Smooth muscle cell (in vitro differentiated cells): ENCODE data around the gene GFM1. TPM values are rescaled to one million over a fixed set of nuclear protein-coding genes. Genes with fewer than 3 reads are reported as not detected.

ENCODE experiments used
- DNase-seq: peaks from one replicate; lab custom pipeline; 2025; ENCODE audit not compliant: unreplicated experiment; lab: John Stamatoyannopoulos, UW
- H2AFZ ChIP-seq: fragments of 200-600 bp; sonication (generic); 2 replicates; pipeline ENCODE4 v1.6.0; 2016; ENCODE audit warnings: antibody characterized with exemption, low read depth, mild to moderate bottlenecking
- H3F3A ChIP-seq: fragments of 200-600 bp; sonication (generic); 2 replicates; pipeline ENCODE4 v1.6.0; 2017; ENCODE audit warnings: antibody characterized with exemption, low read depth
- H3K27ac ChIP-seq: fragments of 200-600 bp; sonication (generic); 2 replicates; pipeline ENCODE4 v1.5.1; 2016; ENCODE audit warnings: low read depth, mild to moderate bottlenecking
- H3K27me3 ChIP-seq: fragments of 200-600 bp; sonication (generic); 2 replicates; pipeline ENCODE4 v1.6.1; 2016; ENCODE audit warnings: low read depth, mild to moderate bottlenecking
- H3K36me3 ChIP-seq: fragments of 200-600 bp; sonication (generic); 2 replicates; pipeline ENCODE4 v1.5.1; 2016; ENCODE audit warnings: low read depth
- H3K4me1 ChIP-seq: fragments of 200-600 bp; sonication (generic); 2 replicates; pipeline ENCODE4 v1.5.1; 2016; ENCODE audit warnings: low read depth
- H3K4me2 ChIP-seq: fragments of 200-600 bp; sonication (generic); 2 replicates; pipeline ENCODE4 v1.6.0; 2016; ENCODE audit warnings: mild to moderate bottlenecking
- H3K4me3 ChIP-seq: fragments of 200-600 bp; sonication (generic); 2 replicates; pipeline ENCODE4 v1.5.1; 2016; ENCODE audit warnings: mild to moderate bottlenecking
- H3K79me2 ChIP-seq: fragments of 200-600 bp; sonication (generic); 2 replicates; pipeline ENCODE4 v1.6.0; 2016; ENCODE audit warnings: low read depth, mild to moderate bottlenecking
- H3K9ac ChIP-seq: fragments of 200-600 bp; sonication (generic); 2 replicates; pipeline ENCODE4 v1.6.0; 2016; ENCODE audit warnings: low read depth
- H3K9me3 ChIP-seq: fragments of 200-600 bp; sonication (generic); replicated peaks from 2 replicates; pipeline ENCODE4 v1.5.1; 2016; ENCODE audit warnings: low read depth
- H4K20me1 ChIP-seq: fragments of 200-600 bp; sonication (generic); 2 replicates; pipeline ENCODE4 v1.6.0; 2016; ENCODE audit warnings: low read depth
- CTCF ChIP-seq: fragments of 200-600 bp; sonication (generic); IDR thresholded peaks from 2 replicates; pipeline ENCODE4 v1.5.1; 2017; ENCODE audit warnings: borderline replicate concordance, mild to moderate bottlenecking, antibody characterized with exemption; ENCODE audit not compliant: insufficient read depth, poor library complexity, severe bottlenecking
- whole genome bisulfite sequencing: methylation state at CpG from one replicate; pipeline ENCODE4 v1.1.7; 2016; ENCODE audit warnings: low lambda C conversion rate; 5-methylcytosine and 5-hydroxymethylcytosine counted together
- polyA plus RNA-seq: library from polyadenylated mRNA; unstranded; fragments of >200 nt; fragmentation: Nextera tagmentation; extraction: Ambion mirVana; gene quantifications from 2 replicates; pipeline ENCODE4 v1.2.1, GENCODE V29; 2016
- total RNA-seq: library from RNA; depleted of rRNA; stranded (reverse); fragments of >200 nt; gene quantifications from 2 replicates; pipeline ENCODE4 v1.2.3, GENCODE V29; 2014

Gene GFM1
- total RNA-seq (34.9 and 40.8 TPM in 2 replicates), polyA plus RNA-seq (19.4 and 20.4 TPM in 2 replicates)

- H3K4me1 ChIP-seq = peaks cover 6% of the 10 kb centered on the region
- peak within 1 kb of the TSS; percentile 97 for H3K4me2 ChIP-seq
- under 1% methylated on average over 42 of the region's 42 CpGs for WGBS
- H3K4me3 ChIP-seq = peak within 1 kb of the TSS; percentile 83
- H3K36me3 ChIP-seq = peaks cover 10% of the 10 kb centered on the region
- peak within 1 kb of the TSS; percentile 89 for H3K9ac ChIP-seq
- DNase-seq = peak; percentile 37
- H3K27ac ChIP-seq = peak within 1 kb of the TSS; percentile 74
- H3K79me2 ChIP-seq = peaks cover 34% of the 10 kb centered on the region
- peak within 1 kb of the TSS; percentile 85 for H2AFZ ChIP-seq
- no peaks in the 10 kb centered on the region for H3K27me3 ChIP-seq
- H3K9me3 ChIP-seq = no peaks in the 10 kb centered on the region
- peak; percentile 72 for TF ChIP-seq CTCF
- H3F3A ChIP-seq = no peaks in the 10 kb centered on the region
- H4K20me1 ChIP-seq = no peaks in the 10 kb centered on the region
These were observed at the start of gene GFM1 for GRCh38 chr3:158644345-158644908. Gene GFM1 (plus strand): TSS chr3:158644527. CDS start chr3:158644635, 108 bp downstream.

- WGBS = 100% methylated on average over 2 of the region's 2 CpGs
- no peak for DNase-seq
- Histone ChIP-seq H4K20me1 (no peaks in the 10 kb centered on the region), H3K9ac (no peak overlapping the region), H3K36me3 (no peaks in the 10 kb centered on the region), H3K79me2 (no peaks in the 10 kb centered on the region), H3K27me3 (no peaks in the 10 kb centered on the region), H3K27ac (no peak overlapping the region), H3F3A (no peaks in the 10 kb centered on the region), H2AFZ (no peak overlapping the region), H3K4me1 (no peaks in the 10 kb centered on the region), H3K4me2 (no peak overlapping the region), H3K4me3 (no peak overlapping the region), H3K9me3 (no peaks in the 10 kb centered on the region)
- TF ChIP-seq CTCF = no peak
These were observed 43.5 kb upstream of the GFM1 start for GRCh38 chr3:158600787-158601186.

GRCh38 chr3:158602227-158602626 lies 42.1 kb upstream of the GFM1 start:
- H3K36me3 ChIP-seq = no peaks in the 10 kb centered on the region
- H3K4me1 ChIP-seq = no peaks in the 10 kb centered on the region
- no peak overlapping the region for H3K4me3 ChIP-seq
- H3K79me2 ChIP-seq = no peaks in the 10 kb centered on the region
- no peaks in the 10 kb centered on the region for H4K20me1 ChIP-seq
- H3K9ac ChIP-seq = no peak overlapping the region
- TF ChIP-seq CTCF = no peak
- H3K27ac ChIP-seq = no peak overlapping the region
- H3K9me3 ChIP-seq = no peaks in the 10 kb centered on the region
- H3F3A ChIP-seq = no peaks in the 10 kb centered on the region
- H3K27me3 ChIP-seq = no peaks in the 10 kb centered on the region
- H3K4me2 ChIP-seq = no peak overlapping the region
- no peak overlapping the region for H2AFZ ChIP-seq
- DNase-seq = no peak
